Cardiac fibroblast (primary cell): Measurements from ENCODE around the gene PARP8.

Experiments used
- DNase-seq, 2 donors: peaks; one replicate each; pipeline versions ENCODE4 v3.0.0 to v3.0.0-alpha.2; 2010; ENCODE audit warnings: low read depth in 2 of 2
- H3K4me3 ChIP-seq, 2 donors: replicated peaks in 1 of 2; 1 replicate in 1 of 2; 2 replicates in 1 of 2; pipeline ENCODE4 v1.5.1; 2011; ENCODE audit warnings: low read depth in 2 of 2, low read length in 2 of 2, mild to moderate bottlenecking in 2 of 2, moderate library complexity in 1 of 2
- CTCF ChIP-seq: IDR thresholded peaks from one replicate; pipeline ENCODE4 v1.5.1; 2011; ENCODE audit warnings: low read depth, mild to moderate bottlenecking, low read length, inconsistent platforms

Gene PARP8

GRCh38 chr5:50843091-50843490, 176.7 kb downstream of the PARP8 start:
- no peak for DNase-seq
- no peak overlapping the region for H3K4me3 ChIP-seq
- TF ChIP-seq CTCF = no peak

- TF ChIP-seq CTCF = no peak
- DNase-seq = no peak
- H3K4me3 ChIP-seq = no peak overlapping the region
These were observed 179.8 kb downstream of the PARP8 start for GRCh38 chr5:50846261-50846660.

GRCh38 chr5:50849554-50849953, 183.1 kb downstream of the PARP8 start:
- TF ChIP-seq CTCF = no peak
- no peak overlapping the region for H3K4me3 ChIP-seq
- no peak for DNase-seq

GRCh38 chr5:50853151-50853550, 186.7 kb downstream of the PARP8 start:
- H3K4me3 ChIP-seq = no peak overlapping the region
- no peak for TF ChIP-seq CTCF
- DNase-seq = no peak

GRCh38 chr5:50854082-50854481, 187.6 kb downstream of the PARP8 start:
- no peak for DNase-seq
- H3K4me3 ChIP-seq = no peak overlapping the region
- no peak for TF ChIP-seq CTCF

GRCh38 chr5:50855001-50855400, 188.6 kb downstream of the PARP8 start:
- no peak for TF ChIP-seq CTCF
- H3K4me3 ChIP-seq = no peak overlapping the region
- DNase-seq = no peak

- TF ChIP-seq CTCF = no peak
- H3K4me3 ChIP-seq = no peak overlapping the region
These were observed 190.1 kb downstream of the PARP8 start for GRCh38 chr5:50856401-50857119.

More at GRCh38 chr5:50856401-50857119, 190.1 kb downstream of the PARP8 start:
- DNase-seq = no peak
